Lung (tissue), 16 donors: ENCODE results near the gene POLR3E. TPM values are rescaled to one million over a fixed set of nuclear protein-coding genes. Genes with fewer than 3 reads are reported as not detected.

Experiments used
- ATAC-seq: fragments of 200-7000 bp; cut with Tn5 transposase; one replicate; pipeline ENCODE4 v1.9.1; 2020; ENCODE audit warnings: moderate number of reproducible peaks; ENCODE audit not compliant: insufficient read depth, low FRiP score
- DNase-seq, 3 donors: peaks; one replicate each; pipeline ENCODE4 v3.0.0-alpha.2; 2013 to 2017
- H3K27ac ChIP-seq, 2 donors: one replicate each; pipeline ENCODE4 v1.5.1; 2013; ENCODE audit warnings: mild to moderate bottlenecking in 2 of 2, moderate library complexity in 2 of 2, control low read depth in 1 of 2, inconsistent platforms in 1 of 2, low read depth in 1 of 2, low read length in 1 of 2
- H3K27me3 ChIP-seq, 3 donors: one replicate each; pipeline ENCODE4 v1.5.1; 2013; ENCODE audit warnings: low read length in 2 of 3; ENCODE audit not compliant: control insufficient read depth in 3 of 3, insufficient read depth in 3 of 3
- H3K36me3 ChIP-seq, 4 donors: one replicate each; pipeline ENCODE4 v1.5.1; 2013; ENCODE audit warnings: low read length in 4 of 4, mild to moderate bottlenecking in 1 of 4, moderate library complexity in 1 of 4; ENCODE audit not compliant: control insufficient read depth in 4 of 4, insufficient read depth in 4 of 4
- H3K4me1 ChIP-seq, 5 donors: one replicate each; pipeline ENCODE4 v1.5.1; 2013; ENCODE audit warnings: low read length in 5 of 5, mild to moderate bottlenecking in 2 of 5, moderate library complexity in 1 of 5; ENCODE audit not compliant: control insufficient read depth in 5 of 5, insufficient read depth in 5 of 5
- H3K4me3 ChIP-seq: one replicate; pipeline ENCODE4 v1.5.1; 2013; ENCODE audit warnings: mild to moderate bottlenecking, control low read depth, moderate library complexity
- H3K9ac ChIP-seq, 2 donors: one replicate each; pipeline ENCODE4 v1.5.1; 2013; ENCODE audit warnings: low read length in 2 of 2, control low read depth in 1 of 2; ENCODE audit not compliant: insufficient read depth in 1 of 2
- H3K9me3 ChIP-seq, 4 donors: one replicate each; pipeline ENCODE4 v1.5.1; 2013; ENCODE audit warnings: low read length in 3 of 4, mild to moderate bottlenecking in 1 of 4, moderate library complexity in 1 of 4; ENCODE audit not compliant: control insufficient read depth in 4 of 4, insufficient read depth in 3 of 4
- CTCF ChIP-seq: IDR thresholded peaks from 2 replicates; pipeline ENCODE4 v1.5.1; 2012; ENCODE audit warnings: mild to moderate bottlenecking; ENCODE audit errors: control extremely low read depth, extremely low read depth
- WGBS, 2 donors: extraction: QIAGEN DNeasy Blood & Tissue Kit; methylation state at CpG; one replicate each; pipeline ENCODE4 v1.1.7; 2013; 5-methylcytosine and 5-hydroxymethylcytosine counted together
- long read RNA-seq, 5 donors: transcript quantifications; one replicate each; lab custom pipeline, GENCODE V29; 2026
- polyA plus RNA-seq, 2 donors: library from polyadenylated mRNA; stranded (reverse); fragments of 200-250 nt; gene quantifications; one replicate each; pipeline ENCODE4 v1.2.1, GENCODE V29; 2013
- total RNA-seq, 2 donors: library from RNA; depleted of rRNA in 1 of 2; stranded (reverse); fragments of >200 nt in 1 of 2; gene quantifications; one replicate each; pipeline ENCODE4 v1.2.1, GENCODE V29; 2014 to 2021
- donor health status: control.
- donor health status: control.
- donor health status: Bipolar disorder and iron deficiency.
- donor health status: healthy.
- donor health status: DM: yes; HTN: yes; CAD: no.

POLR3E gene
- total RNA-seq (10 to 100 TPM; 44.0 to 44.3 TPM), polyA plus RNA-seq (10 to 100 TPM; 23.2 to 24.1 TPM)
- long read RNA-seq, donor 1, full-length matches to known transcripts = 8 of 8 reads
- long read RNA-seq, donor 1, partial matches to known transcripts = 0 of 8 reads
- long read RNA-seq, donor 1, other reads (novel, unspliced or antisense) = 0 of 8 reads
- long read RNA-seq, donor 2, partial matches to known transcripts = 0 of 3 reads
- long read RNA-seq, donor 2, other reads (novel, unspliced or antisense) = 0 of 3 reads
- long read RNA-seq, donor 3, transcript POLR3E-213 (2 exons, 1,549 nt) = major isoform, 5 of 8 reads
- long read RNA-seq, donor 3, partial matches to known transcripts = 0 of 8 reads
- long read RNA-seq, donor 3, other reads (novel, unspliced or antisense) = 0 of 8 reads
- long read RNA-seq, donor 4, partial matches to known transcripts = 0 of 5 reads
- long read RNA-seq, donor 4, other reads (novel, unspliced or antisense) = 0 of 5 reads
- long read RNA-seq, donor 5, transcript POLR3E-213 (2 exons, 1,549 nt) = major isoform, 11 of 16 reads
- long read RNA-seq, donor 5, partial matches to known transcripts = 0 of 16 reads
- long read RNA-seq, donor 5, other reads (novel, unspliced or antisense) = 0 of 16 reads

GRCh38 chr16:22297114-22297870 is at the start of gene POLR3E:
Gene POLR3E, plus strand, starts transcription at chr16:22297409. Its CDS starts 5,560 bp downstream, at chr16:22302969.
- H3K27ac ChIP-seq = peak within 1 kb of the TSS; percentile 81 to 95
- H3K4me3 ChIP-seq = peak within 1 kb of the TSS; percentile 92
- H3K36me3 ChIP-seq = peaks cover 0 to 7% (median 2%) of the 10 kb centered on the region in 4 donors
- 0 to 1% methylated on average over 65 to 76 of the region's 76 CpGs for WGBS, 2 donors
- ATAC-seq = peak; percentile 97
- peak; percentile 99 to 100 (median 100) for DNase-seq
- H3K9me3 ChIP-seq = no peaks in the 10 kb centered on the region
- peak; percentile 98 for TF ChIP-seq CTCF
- no peaks in the 10 kb centered on the region for H3K27me3 ChIP-seq
- H3K9ac ChIP-seq = peak within 1 kb of the TSS; percentile 65 to 79
- H3K4me1 ChIP-seq = peaks cover 0 to 5% (median 0%) of the 10 kb centered on the region in 5 donors

GRCh38 chr16:22250522-22250921 is 46.7 kb upstream of the POLR3E start:
- 96 to 98% methylated on average over 6 of the region's 6 CpGs for WGBS, 2 donors
- DNase-seq (no peak), ATAC-seq (no peak)
- Histone ChIP-seq H3K9ac (no peak overlapping the region), H3K27me3 (no peaks in the 10 kb centered on the region), H3K4me3 (no peak overlapping the region), H3K36me3 (peaks cover 23 to 46% (median 26%) of the 10 kb centered on the region in 4 donors), H3K9me3 (peaks cover 0 to 5% (median 2%) of the 10 kb centered on the region in 4 donors), H3K4me1 (no peaks in the 10 kb centered on the region), H3K27ac (no peak overlapping the region)
- TF ChIP-seq CTCF = no peak

- WGBS, 2 donors = 87 to 97% methylated on average over 5 of the region's 5 CpGs
These were observed 44.9 kb upstream of the POLR3E start for GRCh38 chr16:22252317-22252716.

More at GRCh38 chr16:22252317-22252716, 44.9 kb upstream of the POLR3E start:
- Histone ChIP-seq H3K9me3 (peaks cover 0 to 6% (median 2%) of the 10 kb centered on the region in 4 donors), H3K27ac (no peak overlapping the region), H3K4me3 (no peak overlapping the region), H3K36me3 (peaks cover 28 to 51% (median 31%) of the 10 kb centered on the region in 4 donors), H3K4me1 (no peaks in the 10 kb centered on the region), H3K27me3 (no peaks in the 10 kb centered on the region), H3K9ac (no peak overlapping the region)
- no peak for TF ChIP-seq CTCF
- ATAC-seq (no peak), DNase-seq (no peak)
